ENCODE measurements around the gene HBQ1. TPM values are rescaled to one million over a fixed set of nuclear protein-coding genes. Genes with fewer than 3 reads are reported as not detected.

HBQ1 gene
- total RNA-seq, 1 experiment from 2014 or later, result not detected

DNA sequence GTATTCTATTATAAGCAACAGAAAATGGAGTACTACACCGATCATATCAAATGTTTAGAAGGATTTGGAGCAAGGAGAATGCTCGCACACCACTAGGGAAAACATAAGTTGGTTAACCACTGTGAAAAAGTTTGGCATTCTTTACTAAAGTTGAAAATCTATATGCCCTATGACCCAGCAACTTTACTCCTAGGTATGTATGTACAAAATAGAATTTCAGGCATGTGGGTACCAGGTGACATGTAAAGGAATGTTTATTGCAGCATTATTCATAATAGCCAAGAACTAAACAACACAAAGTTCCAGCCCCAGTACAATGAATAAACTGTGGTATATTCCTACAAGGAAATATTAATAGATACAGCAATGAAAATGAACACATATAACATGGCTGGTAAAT, 33.6 kb upstream of the HBQ1 start (continued):
- TF ChIP-seq, protein P1, sequence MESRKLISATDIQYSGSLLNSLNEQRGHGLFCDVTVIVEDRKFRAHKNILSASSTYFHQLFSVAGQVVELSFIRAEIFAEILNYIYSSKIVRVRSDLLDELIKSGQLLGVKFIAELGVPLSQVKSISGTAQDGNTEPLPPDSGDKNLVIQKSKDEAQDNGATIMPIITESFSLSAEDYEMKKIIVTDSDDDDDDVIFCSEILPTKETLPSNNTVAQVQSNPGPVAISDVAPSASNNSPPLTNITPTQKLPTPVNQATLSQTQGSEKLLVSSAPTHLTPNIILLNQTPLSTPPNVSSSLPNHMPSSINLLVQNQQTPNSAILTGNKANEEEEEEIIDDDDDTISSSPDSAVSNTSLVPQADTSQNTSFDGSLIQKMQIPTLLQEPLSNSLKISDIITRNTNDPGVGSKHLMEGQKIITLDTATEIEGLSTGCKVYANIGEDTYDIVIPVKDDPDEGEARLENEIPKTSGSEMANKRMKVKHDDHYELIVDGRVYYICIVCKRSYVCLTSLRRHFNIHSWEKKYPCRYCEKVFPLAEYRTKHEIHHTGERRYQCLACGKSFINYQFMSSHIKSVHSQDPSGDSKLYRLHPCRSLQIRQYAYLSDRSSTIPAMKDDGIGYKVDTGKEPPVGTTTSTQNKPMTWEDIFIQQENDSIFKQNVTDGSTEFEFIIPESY (IDR thresholded peaks at IDR 0.05; ENCODE audit: extremely low read depth, insufficient replicate concordance, low read length), result no peak
- TF ChIP-seq CBX3 (IDR thresholded peaks at IDR 0.05; ENCODE audit: low read depth), result no peak

DNA sequence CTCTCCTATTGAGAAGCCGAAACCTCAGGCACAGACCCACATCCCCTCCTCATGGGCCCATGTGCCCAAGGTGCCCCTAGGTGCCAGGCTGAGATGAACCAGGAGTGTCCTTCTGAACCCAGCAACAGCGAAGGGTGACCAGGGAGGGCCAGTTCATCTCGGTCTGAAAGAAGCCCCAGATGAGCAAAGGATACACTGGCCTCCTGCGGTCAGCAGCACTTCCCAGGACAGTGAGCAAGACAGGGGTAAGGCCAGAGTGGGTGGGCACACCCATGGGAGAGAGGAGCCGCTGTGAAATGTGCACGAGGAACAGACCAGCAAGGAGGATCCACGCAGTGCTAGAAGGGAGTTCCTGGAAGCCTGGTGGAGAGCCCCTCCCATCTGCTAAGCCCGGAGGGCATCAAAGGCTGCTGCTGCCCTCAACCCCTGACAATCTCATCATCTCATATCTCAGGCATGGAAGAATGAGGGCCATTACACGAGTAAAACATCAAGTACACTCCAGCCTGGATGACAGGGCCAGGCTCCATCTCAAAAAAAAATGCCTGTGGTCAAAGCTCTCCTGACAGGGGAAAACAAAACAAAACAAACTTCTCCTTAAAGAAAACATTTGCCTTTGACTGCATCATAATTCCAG, 31.1 kb upstream of the HBQ1 start:
- no peak overlapping the region for H3K9ac ChIP-seq (ENCODE audit: low read length)
- RAD21 ChIA-PET (ENCODE audit: low non-redundant PET in 1 of 2, low total read pairs in 2 of 2, uncharacterized antibody in 2 of 2, unreplicated experiment in 2 of 2), result no interaction called here
- no peak overlapping the region for H3K4me2 ChIP-seq (ENCODE audit: low read length)
- no peak overlapping the region for H3K4me3 ChIP-seq (replicated peaks in 1 of 2; ENCODE audit: low read depth in 1 of 2, low read length in 2 of 2)
- no peak for DNase-seq (ENCODE audit: low read depth, low spot score)
- no peak overlapping the region for H3K27ac ChIP-seq (ENCODE audit: low read depth, low read length)
- no peaks in the 10 kb centered on the region for H4K20me1 ChIP-seq (ENCODE audit: insufficient read depth)
- BruUV-seq (replicated peaks), result no TSS peak
- H3K4me1 ChIP-seq (ENCODE audit: control insufficient read depth in 1 of 2, insufficient read depth in 2 of 2, low read length in 2 of 2), result no peaks in the 10 kb centered on the region; a peak in 1 of 4 replicates
- no peaks in the 10 kb centered on the region for H3K9me2 ChIP-seq (ENCODE audit: insufficient read depth)
- H3K79me2 ChIP-seq (ENCODE audit: insufficient read depth, low read length), result no peaks in the 10 kb centered on the region
- H2AFZ ChIP-seq (ENCODE audit: low read depth, low read length, poor library complexity, severe bottlenecking), result no peak overlapping the region
- intact Hi-C loops (cut with micrococcal nuclease), result no loop called here
- CTCF ChIA-PET, result no interaction called here
- H3K9me3 ChIP-seq (ENCODE audit: control insufficient read depth in 1 of 2, insufficient read depth in 1 of 2, low read depth in 1 of 2, low read length in 2 of 2), result no peaks in the 10 kb centered on the region
- no peaks in the 10 kb centered on the region for H3K36me3 ChIP-seq (ENCODE audit: control insufficient read depth in 1 of 2, insufficient read depth in 2 of 2, low read length in 2 of 2)
- no peaks in the 10 kb centered on the region for H3K27me3 ChIP-seq (ENCODE audit: insufficient read depth, low read length)
- POLR2A ChIA-PET, result no interaction called here
- TF ChIP-seq SIN3A (IDR thresholded peaks at IDR 0.05; ENCODE audit: low read depth), result no peak
- no peak for TF ChIP-seq ELF1 (IDR thresholded peaks at IDR 0.05; ENCODE audit: borderline replicate concordance, low read depth)
- TF ChIP-seq EGR1 (IDR thresholded peaks at IDR 0.05; ENCODE audit: low read depth), result no peak
- TF ChIP-seq, protein P2, sequence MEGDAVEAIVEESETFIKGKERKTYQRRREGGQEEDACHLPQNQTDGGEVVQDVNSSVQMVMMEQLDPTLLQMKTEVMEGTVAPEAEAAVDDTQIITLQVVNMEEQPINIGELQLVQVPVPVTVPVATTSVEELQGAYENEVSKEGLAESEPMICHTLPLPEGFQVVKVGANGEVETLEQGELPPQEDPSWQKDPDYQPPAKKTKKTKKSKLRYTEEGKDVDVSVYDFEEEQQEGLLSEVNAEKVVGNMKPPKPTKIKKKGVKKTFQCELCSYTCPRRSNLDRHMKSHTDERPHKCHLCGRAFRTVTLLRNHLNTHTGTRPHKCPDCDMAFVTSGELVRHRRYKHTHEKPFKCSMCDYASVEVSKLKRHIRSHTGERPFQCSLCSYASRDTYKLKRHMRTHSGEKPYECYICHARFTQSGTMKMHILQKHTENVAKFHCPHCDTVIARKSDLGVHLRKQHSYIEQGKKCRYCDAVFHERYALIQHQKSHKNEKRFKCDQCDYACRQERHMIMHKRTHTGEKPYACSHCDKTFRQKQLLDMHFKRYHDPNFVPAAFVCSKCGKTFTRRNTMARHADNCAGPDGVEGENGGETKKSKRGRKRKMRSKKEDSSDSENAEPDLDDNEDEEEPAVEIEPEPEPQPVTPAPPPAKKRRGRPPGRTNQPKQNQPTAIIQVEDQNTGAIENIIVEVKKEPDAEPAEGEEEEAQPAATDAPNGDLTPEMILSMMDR (IDR thresholded peaks at IDR 0.05 in 2 of 3, conservative IDR thresholded peaks at IDR 0.05 in 1 of 3; ENCODE audit: borderline replicate concordance in 1 of 3, insufficient read depth in 1 of 3, low read depth in 2 of 3, low read length in 2 of 3), result no peak
- TF ChIP-seq EZH2 (IDR thresholded peaks at IDR 0.05), result no peak
- no peak for TF ChIP-seq FOSL1 (IDR thresholded peaks at IDR 0.05; ENCODE audit: low read depth)
- no peak for TF ChIP-seq POLR2A (IDR thresholded peaks at IDR 0.05; ENCODE audit: borderline replicate concordance, extremely low read depth, insufficient read depth, insufficient read length)
- no peak for TF ChIP-seq SRF (IDR thresholded peaks at IDR 0.05; ENCODE audit: low read depth)
- no peak for TF ChIP-seq TCF7L2 (IDR thresholded peaks at IDR 0.05; ENCODE audit: borderline replicate concordance, extremely low read depth, insufficient read depth, insufficient read length)
- TF ChIP-seq ZNF274 (IDR thresholded peaks at IDR 0.05; ENCODE audit: low read depth, low read length), result no peak
- TF ChIP-seq JUND (IDR thresholded peaks at IDR 0.05), result no peak
- TF ChIP-seq CEBPB (IDR thresholded peaks at IDR 0.05; ENCODE audit: low read depth), result no peak
- no peak for TF ChIP-seq EZH2phosphoT487 (IDR thresholded peaks at IDR 0.05; ENCODE audit: borderline replicate concordance)
- TF ChIP-seq, protein P3, sequence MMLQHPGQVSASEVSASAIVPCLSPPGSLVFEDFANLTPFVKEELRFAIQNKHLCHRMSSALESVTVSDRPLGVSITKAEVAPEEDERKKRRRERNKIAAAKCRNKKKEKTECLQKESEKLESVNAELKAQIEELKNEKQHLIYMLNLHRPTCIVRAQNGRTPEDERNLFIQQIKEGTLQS (IDR thresholded peaks at IDR 0.05), result no peak
- TF ChIP-seq, protein P4, sequence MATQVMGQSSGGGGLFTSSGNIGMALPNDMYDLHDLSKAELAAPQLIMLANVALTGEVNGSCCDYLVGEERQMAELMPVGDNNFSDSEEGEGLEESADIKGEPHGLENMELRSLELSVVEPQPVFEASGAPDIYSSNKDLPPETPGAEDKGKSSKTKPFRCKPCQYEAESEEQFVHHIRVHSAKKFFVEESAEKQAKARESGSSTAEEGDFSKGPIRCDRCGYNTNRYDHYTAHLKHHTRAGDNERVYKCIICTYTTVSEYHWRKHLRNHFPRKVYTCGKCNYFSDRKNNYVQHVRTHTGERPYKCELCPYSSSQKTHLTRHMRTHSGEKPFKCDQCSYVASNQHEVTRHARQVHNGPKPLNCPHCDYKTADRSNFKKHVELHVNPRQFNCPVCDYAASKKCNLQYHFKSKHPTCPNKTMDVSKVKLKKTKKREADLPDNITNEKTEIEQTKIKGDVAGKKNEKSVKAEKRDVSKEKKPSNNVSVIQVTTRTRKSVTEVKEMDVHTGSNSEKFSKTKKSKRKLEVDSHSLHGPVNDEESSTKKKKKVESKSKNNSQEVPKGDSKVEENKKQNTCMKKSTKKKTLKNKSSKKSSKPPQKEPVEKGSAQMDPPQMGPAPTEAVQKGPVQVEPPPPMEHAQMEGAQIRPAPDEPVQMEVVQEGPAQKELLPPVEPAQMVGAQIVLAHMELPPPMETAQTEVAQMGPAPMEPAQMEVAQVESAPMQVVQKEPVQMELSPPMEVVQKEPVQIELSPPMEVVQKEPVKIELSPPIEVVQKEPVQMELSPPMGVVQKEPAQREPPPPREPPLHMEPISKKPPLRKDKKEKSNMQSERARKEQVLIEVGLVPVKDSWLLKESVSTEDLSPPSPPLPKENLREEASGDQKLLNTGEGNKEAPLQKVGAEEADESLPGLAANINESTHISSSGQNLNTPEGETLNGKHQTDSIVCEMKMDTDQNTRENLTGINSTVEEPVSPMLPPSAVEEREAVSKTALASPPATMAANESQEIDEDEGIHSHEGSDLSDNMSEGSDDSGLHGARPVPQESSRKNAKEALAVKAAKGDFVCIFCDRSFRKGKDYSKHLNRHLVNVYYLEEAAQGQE (IDR thresholded peaks at IDR 0.05; ENCODE audit: low read depth), result no peak
- TF ChIP-seq CBX3 (IDR thresholded peaks at IDR 0.05; ENCODE audit: low read depth), result no peak
- no peak for ATAC-seq

Data from HCT116 (cell line).